IgD-negative memory B cell (primary cell): Measurements from ENCODE around the gene GPRIN3. TPM values are rescaled to one million over a fixed set of nuclear protein-coding genes. Genes with fewer than 3 reads are reported as not detected.
"Not testable (repeated sequence)": the region's sequence is repeated elsewhere in the genome, so short reads cannot be mapped to it uniquely, and the experiment has no call there.

ENCODE experiments used
- H3K27ac Mint-ChIP-seq, 3 donors: one replicate each; pipeline ENCODE4 v1.8.0; 2020 to 2022; ENCODE audit warnings: mild to moderate bottlenecking in 3 of 3, mixed read lengths in 3 of 3, moderate library complexity in 1 of 3
- H3K27me3 Mint-ChIP-seq: one replicate; pipeline ENCODE4 v1.8.0; 2021; ENCODE audit warnings: mixed read lengths
- H3K36me3 Mint-ChIP-seq: one replicate; pipeline ENCODE4 v1.8.0; 2020; ENCODE audit warnings: mild to moderate bottlenecking, mixed read lengths
- H3K4me1 Mint-ChIP-seq, 3 donors: one replicate each; pipeline ENCODE4 v1.8.0; 2020 to 2022; ENCODE audit warnings: mixed read lengths in 3 of 3, mild to moderate bottlenecking in 1 of 3
- H3K4me3 Mint-ChIP-seq, 4 donors: one replicate each; pipeline ENCODE4 v1.8.0; 2020 to 2022; ENCODE audit warnings: mild to moderate bottlenecking in 4 of 4, mixed read lengths in 4 of 4, moderate library complexity in 3 of 4
- H3K9me3 Mint-ChIP-seq, 3 donors: one replicate each; pipeline ENCODE4 v1.8.0; 2020 to 2021; ENCODE audit warnings: mixed read lengths in 3 of 3, mild to moderate bottlenecking in 1 of 3
- polyA plus RNA-seq: library from polyadenylated mRNA; unstranded; fragments of 300-500 nt; fragmentation: Illumina TruSeq; gene quantifications from one replicate; pipeline ENCODE4 v1.2.3, GENCODE V29; 2021

Gene GPRIN3
- polyA plus RNA-seq, 1 donor from 2014 or later, result 0.50 TPM

DNA sequence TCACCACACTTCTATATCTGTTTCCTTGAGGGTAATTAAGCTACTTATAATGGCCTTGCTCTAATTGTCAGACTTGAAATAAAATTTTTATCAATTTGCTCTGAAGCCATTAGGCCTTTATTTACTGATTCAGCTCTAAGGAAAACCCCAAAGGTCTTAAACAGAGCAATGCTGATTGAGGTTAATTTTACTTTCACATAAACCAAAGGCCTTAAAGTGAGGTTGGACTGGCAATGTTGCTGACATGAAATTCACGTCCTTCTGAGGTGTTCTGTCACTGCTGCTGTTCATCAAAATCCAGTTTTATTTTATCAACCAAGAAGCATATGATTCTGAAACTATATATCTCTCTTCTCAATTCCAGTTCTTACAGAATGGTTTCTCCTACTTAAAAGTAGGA is 21.7 kb upstream of the GPRIN3 start:
- no peaks in the 10 kb centered on the region for H3K36me3 Mint-ChIP-seq
- no peak overlapping the region for H3K4me3 Mint-ChIP-seq
- H3K27ac Mint-ChIP-seq, result no peak overlapping the region
- H3K27me3 Mint-ChIP-seq, result no peaks in the 10 kb centered on the region
- peaks cover 0 to 4% (median 2%) of the 10 kb centered on the region in 3 donors for H3K9me3 Mint-ChIP-seq
- H3K4me1 Mint-ChIP-seq, result peaks cover 7 to 12% (median 9%) of the 10 kb centered on the region in 3 donors

DNA sequence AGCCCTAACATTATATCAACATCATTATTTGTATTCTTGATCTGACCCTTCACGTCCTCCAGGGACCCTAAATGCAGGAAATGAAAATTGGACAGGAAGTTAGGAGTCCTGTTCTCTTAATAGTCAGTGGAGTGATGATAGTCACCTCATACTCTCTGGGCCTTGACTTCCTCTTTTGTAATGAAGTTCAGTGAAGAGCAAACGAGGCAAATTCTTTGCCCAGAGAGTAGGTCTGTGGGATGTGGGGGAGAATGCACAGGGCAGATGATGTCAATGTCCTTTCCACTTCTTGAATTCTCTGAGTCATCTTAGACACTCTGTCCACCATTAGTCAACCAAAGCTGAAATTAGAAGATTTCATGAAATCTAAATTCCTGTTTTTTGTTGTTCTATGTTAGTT is 17.1 kb upstream of the GPRIN3 start:
- peak overlapping the region in 1 of 4 donors; percentile 63 for H3K4me3 Mint-ChIP-seq

DNA sequence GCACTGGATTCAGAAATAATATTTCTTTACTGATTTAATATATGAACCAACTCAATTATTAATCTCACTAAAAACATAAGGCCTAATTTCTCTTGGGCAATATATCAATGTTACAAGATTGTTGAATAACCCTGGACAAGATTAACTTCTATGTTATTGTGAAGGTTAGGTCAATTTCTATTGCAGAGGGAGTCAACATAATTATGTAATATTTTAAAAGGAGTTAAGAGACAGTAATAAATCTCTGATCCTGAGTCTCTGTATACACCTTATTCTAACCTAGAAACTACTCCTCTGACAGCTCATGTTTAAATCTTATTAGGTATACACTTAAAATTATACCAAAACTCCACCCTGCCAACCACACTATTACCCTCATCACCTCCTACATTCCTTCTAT is 15.1 kb upstream of the GPRIN3 start:
- peaks cover 2% of the 10 kb centered on the region for H3K36me3 Mint-ChIP-seq
- no peak overlapping the region for H3K4me3 Mint-ChIP-seq
- H3K27ac Mint-ChIP-seq, result no peak overlapping the region
- peaks cover 13 to 19% (median 14%) of the 10 kb centered on the region in 3 donors for H3K4me1 Mint-ChIP-seq
- no peaks in the 10 kb centered on the region for H3K9me3 Mint-ChIP-seq
- peaks cover 3% of the 10 kb centered on the region for H3K27me3 Mint-ChIP-seq

More for the DNA sequence above, 17.1 kb upstream of the GPRIN3 start:
- H3K4me1 Mint-ChIP-seq, result peaks cover 7 to 8% (median 7%) of the 10 kb centered on the region in 3 donors
- no peaks in the 10 kb centered on the region for H3K27me3 Mint-ChIP-seq
- peak overlapping the region in 1 of 3 donors; percentile 8 for H3K27ac Mint-ChIP-seq
- peaks cover 2% of the 10 kb centered on the region for H3K36me3 Mint-ChIP-seq
- peaks cover 0 to 4% (median 2%) of the 10 kb centered on the region in 3 donors for H3K9me3 Mint-ChIP-seq

DNA sequence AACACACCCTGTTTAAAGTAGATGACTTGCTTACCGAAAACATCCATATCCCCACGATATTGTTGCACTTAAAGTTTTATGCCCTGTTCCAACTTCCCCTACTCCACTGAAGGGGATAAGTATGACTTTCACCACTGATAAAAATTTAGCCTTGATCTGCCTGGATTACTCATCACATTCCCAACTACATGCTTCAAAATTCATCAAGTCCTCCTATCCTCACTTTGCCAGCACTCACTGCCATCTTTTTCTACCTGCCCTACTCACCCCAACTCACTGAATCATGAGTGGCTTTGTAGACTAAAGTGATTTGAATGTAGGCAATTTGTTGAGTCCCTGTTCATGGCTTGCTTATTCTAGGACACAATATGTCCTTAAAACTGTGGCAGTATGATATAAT is 12.2 kb upstream of the GPRIN3 start:
- peaks cover 2% of the 10 kb centered on the region for H3K36me3 Mint-ChIP-seq
- peaks cover 26 to 35% (median 28%) of the 10 kb centered on the region in 3 donors for H3K4me1 Mint-ChIP-seq
- no peaks in the 10 kb centered on the region for H3K9me3 Mint-ChIP-seq
- H3K27ac Mint-ChIP-seq, result no peak overlapping the region
- peaks cover 4% of the 10 kb centered on the region for H3K27me3 Mint-ChIP-seq
- H3K4me3 Mint-ChIP-seq, result no peak overlapping the region

DNA sequence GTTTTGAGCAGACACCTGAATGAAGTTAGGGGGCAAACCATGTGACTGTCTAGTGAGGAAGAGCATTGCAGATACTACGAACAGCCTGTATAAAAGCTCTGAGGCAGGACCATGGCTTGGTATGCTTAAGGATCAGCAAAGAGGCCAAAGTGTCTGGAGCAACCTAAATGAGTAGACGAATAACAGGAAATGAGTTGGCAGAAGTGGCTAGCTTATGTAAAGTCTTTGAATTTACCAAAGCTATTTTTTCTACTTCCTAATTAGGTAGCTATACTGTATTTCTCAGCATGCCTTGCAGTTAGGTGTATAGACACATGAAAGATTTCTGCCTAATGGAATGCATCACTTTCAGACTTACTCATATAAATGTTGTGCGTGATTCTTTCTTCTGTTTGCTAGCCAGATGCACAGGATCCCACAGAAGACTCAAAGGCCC is 9.3 kb upstream of the GPRIN3 start:
- peak overlapping the region in 1 of 3 donors; percentile 9 for H3K27ac Mint-ChIP-seq
- H3K4me3 Mint-ChIP-seq, result peak overlapping the region in 3 of 4 donors; percentile 12 to 63 (median 33)
- no peaks in the 10 kb centered on the region for H3K9me3 Mint-ChIP-seq
- H3K36me3 Mint-ChIP-seq, result peaks cover 2% of the 10 kb centered on the region
- H3K4me1 Mint-ChIP-seq, result peaks cover 22 to 31% (median 24%) of the 10 kb centered on the region in 3 donors
- peaks cover 7% of the 10 kb centered on the region for H3K27me3 Mint-ChIP-seq

DNA sequence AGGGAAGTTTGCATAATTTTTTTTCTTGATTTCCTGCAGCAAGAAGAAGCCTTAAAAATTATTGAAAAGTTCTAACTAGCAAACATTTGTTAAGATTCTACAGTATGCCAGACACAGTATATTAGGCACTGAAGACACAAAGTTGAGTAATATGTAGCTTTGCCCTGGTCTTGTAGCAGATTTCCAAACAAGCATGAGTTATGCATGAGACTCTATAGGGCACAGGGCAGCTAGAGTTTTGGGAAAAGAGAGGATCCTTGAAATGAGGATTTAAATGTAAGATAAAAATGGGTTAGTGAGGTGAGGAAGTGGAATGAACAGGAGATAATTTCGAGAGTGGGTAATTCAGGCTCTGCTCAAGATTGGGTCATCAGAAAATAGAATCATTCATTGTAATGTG is 8.6 kb upstream of the GPRIN3 start:
- H3K27me3 Mint-ChIP-seq, result peaks cover 7% of the 10 kb centered on the region

DNA sequence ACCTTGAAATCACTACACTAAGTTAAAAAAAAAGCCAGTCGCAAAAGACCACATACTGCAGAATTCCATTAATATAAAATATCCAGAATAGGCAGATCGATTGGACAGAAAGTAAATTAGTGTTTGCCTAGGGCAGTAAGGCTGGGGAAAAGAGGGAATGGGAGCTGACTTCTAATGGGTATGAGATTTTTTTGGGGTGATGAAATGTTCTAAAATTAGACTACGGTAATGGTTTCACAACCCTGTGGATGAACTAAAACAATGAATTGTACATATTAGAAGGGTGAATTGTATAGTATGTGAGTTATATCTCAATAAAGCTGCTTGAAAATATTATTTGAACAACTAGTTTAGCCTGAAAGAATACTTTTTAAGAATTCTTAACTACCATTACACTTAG is 6.7 kb upstream of the GPRIN3 start:
- Mint-ChIP-seq H3K4me3 (no peak overlapping the region), H3K27me3 (peaks cover 7% of the 10 kb centered on the region), H3K4me1 (peaks cover 22 to 31% (median 24%) of the 10 kb centered on the region in 3 donors), H3K9me3 (no peaks in the 10 kb centered on the region), H3K36me3 (no peaks in the 10 kb centered on the region), H3K27ac (no peak overlapping the region)

More for the DNA sequence above, 8.6 kb upstream of the GPRIN3 start:
- Mint-ChIP-seq H3K4me3 (peak overlapping the region in 2 of 4 donors; percentile 6 to 58), H3K9me3 (no peaks in the 10 kb centered on the region), H3K4me1 (peaks cover 22 to 31% (median 24%) of the 10 kb centered on the region in 3 donors), H3K36me3 (peaks cover 2% of the 10 kb centered on the region), H3K27ac (peak overlapping the region in 1 of 3 donors; percentile 64)

DNA sequence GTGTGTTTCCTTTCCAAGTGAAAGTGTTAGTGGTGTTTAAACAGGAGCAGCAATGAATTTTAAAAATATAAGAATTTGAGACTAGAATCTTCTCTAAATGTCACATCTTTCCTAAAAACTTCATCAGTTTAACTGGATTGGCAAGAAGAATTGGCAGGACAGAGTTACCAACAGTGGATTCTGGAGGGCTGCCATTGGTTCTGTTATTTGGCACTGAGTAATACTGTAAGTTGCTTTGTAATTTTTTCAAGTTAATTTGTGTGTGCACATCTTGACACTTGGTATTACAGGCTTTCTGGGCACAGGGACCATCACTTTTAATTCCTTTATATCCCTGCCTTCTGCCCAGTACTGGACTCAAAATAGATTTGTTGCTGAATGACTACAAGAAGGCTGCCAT is 4.5 kb upstream of the GPRIN3 start:
- H3K4me3 Mint-ChIP-seq, result no peak overlapping the region
- H3K27ac Mint-ChIP-seq, result no peak overlapping the region
- peaks cover 12 to 14% (median 13%) of the 10 kb centered on the region in 3 donors for H3K4me1 Mint-ChIP-seq
- peaks cover 9% of the 10 kb centered on the region for H3K27me3 Mint-ChIP-seq
- no peaks in the 10 kb centered on the region for H3K36me3 Mint-ChIP-seq
- no peaks in the 10 kb centered on the region for H3K9me3 Mint-ChIP-seq

DNA sequence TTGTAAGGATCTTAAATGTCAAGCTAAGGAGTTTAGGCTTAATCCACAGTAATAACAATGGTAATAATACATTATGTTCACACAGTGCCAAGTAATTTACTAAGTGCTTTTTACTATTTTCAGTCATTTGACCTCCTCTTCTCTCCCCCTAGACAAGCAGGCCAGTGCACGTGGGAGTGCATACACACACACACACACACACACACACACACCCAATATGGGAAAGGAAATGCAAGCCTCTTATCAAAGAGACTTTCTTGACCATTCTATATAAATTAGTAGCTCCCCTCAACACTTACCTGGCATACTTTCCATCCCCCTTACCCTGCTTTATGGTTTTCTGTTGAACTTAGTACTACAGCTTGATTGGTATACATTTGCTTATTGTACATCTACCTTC is 3.8 kb upstream of the GPRIN3 start:
- Mint-ChIP-seq H3K27ac (peak overlapping the region in 1 of 3 donors; percentile 2), H3K4me3 (no peak overlapping the region), H3K9me3 (no peaks in the 10 kb centered on the region), H3K4me1 (peaks cover 6 to 13% (median 12%) of the 10 kb centered on the region in 3 donors), H3K36me3 (no peaks in the 10 kb centered on the region), H3K27me3 (peaks cover 14% of the 10 kb centered on the region)

DNA sequence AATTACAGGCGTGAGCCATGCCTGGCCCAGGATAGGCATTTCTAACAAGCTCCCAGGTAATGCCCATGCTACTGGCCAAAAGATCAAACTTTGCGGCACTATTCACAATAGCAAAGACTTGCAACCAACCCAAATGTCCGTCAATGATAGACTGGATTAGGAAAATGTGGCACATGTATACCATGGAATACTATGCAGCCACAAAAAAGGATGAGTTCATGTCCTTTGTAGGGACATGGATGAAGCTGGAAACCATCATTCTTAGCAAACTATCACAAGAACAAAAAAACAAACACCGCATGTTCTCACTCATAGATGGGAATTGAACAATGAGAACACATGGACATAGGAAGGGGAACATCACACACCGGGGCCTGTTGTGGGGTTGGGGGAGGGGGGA is 1.6 kb upstream of the GPRIN3 start:
- not testable (repeated sequence) for H3K36me3 Mint-ChIP-seq, H3K9me3 Mint-ChIP-seq, H3K27ac Mint-ChIP-seq
- H3K4me1 Mint-ChIP-seq, result peaks cover 3 to 12% (median 10%) of the 10 kb centered on the region in 3 donors
- peaks cover 22% of the 10 kb centered on the region for H3K27me3 Mint-ChIP-seq
- peak overlapping the region in 2 of 4 donors; percentile 33 to 73 for H3K4me3 Mint-ChIP-seq

DNA sequence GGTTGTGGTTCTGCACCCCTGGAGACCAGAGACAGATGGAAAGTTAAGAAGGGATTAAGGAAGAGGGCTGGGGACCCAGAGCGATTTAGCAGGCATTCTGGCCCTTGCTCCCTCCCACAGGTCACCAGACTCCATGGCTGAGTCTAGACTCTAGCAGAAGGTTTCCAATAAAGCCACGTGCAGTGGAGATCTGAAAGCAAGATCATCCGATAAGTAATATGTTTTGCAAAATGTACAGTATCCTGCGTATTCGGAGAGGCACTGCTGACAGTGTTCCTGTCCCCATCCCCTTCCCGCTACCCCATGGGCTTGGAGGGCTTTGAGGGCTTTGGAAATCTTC is 531 bp upstream of the GPRIN3 start:
- H3K36me3 Mint-ChIP-seq, result no peaks in the 10 kb centered on the region
- peak overlapping the region; percentile 66 to 84 (median 74) for H3K4me3 Mint-ChIP-seq
- H3K9me3 Mint-ChIP-seq, result no peaks in the 10 kb centered on the region
- H3K27ac Mint-ChIP-seq, result no peak overlapping the region
- H3K27me3 Mint-ChIP-seq, result peaks cover 22% of the 10 kb centered on the region
- peaks cover 7 to 14% (median 12%) of the 10 kb centered on the region in 3 donors for H3K4me1 Mint-ChIP-seq

DNA sequence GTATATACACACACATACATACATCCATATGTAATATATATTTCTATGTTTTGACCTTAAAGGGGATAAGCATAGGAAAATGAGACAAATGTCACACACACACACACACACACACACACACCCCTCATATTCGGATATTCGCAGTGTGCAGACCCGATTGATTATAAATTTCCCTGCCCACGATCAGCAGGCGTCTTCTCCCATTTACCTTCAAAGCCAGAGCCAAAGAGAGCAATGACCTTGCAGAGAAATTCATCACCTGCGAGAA is 488 bp downstream of the GPRIN3 start:
- Mint-ChIP-seq H3K9me3 (no peaks in the 10 kb centered on the region), H3K27ac (peak overlapping the region in 1 of 3 donors; percentile 3), H3K4me1 (peaks cover 7 to 14% (median 12%) of the 10 kb centered on the region in 3 donors), H3K36me3 (no peaks in the 10 kb centered on the region), H3K4me3 (peak overlapping the region; percentile 73 to 90 (median 80)), H3K27me3 (peaks cover 21% of the 10 kb centered on the region)

DNA sequence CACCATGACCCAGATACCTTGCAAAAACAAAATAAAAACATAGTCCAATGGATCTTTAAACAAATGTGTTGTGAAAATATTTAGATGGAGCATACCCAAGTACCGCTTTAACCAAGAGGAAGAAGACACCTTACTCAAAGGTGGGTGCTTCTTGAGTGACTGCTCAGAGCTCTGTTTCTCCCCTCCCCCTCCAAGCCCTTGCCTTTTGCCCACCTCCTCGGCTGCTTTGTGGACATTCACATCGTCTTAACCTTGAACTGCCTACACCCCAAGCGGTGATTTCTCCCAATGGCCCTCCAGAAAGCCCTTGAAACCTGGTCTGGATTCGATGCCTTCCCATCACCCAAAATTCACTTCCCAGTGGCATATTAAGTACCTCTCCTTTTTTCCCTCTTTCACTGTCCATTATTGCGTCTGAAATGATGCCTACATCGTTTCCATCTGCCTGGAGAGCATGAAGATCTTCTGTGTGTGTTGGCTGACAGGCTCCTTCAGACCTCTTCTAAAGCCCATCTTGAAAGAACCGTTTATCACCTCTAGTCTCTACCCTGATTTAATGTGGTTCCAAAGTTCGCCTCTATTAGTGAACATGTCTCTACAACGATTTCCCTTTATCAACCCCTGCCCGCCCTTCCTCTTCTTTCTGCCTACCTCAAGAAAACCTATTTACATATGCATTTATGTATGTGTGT is 968 bp downstream of the GPRIN3 start:
- Mint-ChIP-seq H3K4me1 (peaks cover 7 to 14% (median 12%) of the 10 kb centered on the region in 3 donors), H3K4me3 (peak overlapping the region; percentile 73 to 90 (median 80)), H3K27me3 (peaks cover 21% of the 10 kb centered on the region), H3K27ac (peak overlapping the region in 1 of 3 donors; percentile 3), H3K9me3 (no peaks in the 10 kb centered on the region), H3K36me3 (no peaks in the 10 kb centered on the region)

DNA sequence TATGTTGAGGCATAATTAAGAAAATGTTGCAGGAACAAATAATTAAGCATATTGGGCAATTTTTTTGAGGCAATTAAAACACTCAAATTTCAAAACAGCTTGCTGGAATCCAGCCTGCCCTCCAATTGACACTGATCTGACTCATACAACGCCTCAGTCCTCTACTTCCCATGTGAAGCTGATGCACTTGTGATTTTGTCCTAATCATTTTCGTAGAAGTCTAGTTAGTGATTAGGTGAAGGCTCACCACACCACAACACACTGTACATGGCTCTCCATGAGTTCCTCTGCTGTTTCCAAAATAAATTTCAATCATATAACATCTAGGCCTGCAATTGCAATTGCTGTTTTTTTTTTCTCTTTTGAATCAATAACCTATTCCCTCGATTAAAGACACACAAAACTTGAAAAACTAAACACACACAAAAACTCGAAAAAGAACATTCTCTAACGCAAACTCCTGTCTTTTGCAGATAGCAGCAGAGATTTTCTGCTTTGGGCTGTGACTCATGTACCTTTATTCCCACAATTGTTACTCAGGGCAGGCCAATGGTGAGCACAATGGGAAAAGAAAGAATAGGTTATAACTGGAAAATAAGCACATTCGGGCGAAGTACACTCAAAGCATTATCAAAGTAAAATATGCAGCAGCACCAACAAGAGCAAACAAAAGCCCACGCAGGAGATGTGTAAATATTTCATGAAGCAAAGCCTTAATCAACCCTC is 1.7 kb downstream of the GPRIN3 start:
- H3K4me1 Mint-ChIP-seq, result peaks cover 7 to 14% (median 12%) of the 10 kb centered on the region in 3 donors
- H3K36me3 Mint-ChIP-seq, result no peaks in the 10 kb centered on the region
- peak overlapping the region; percentile 8 to 90 (median 80) for H3K4me3 Mint-ChIP-seq
- H3K27me3 Mint-ChIP-seq, result peaks cover 21% of the 10 kb centered on the region
- no peak overlapping the region for H3K27ac Mint-ChIP-seq
- H3K9me3 Mint-ChIP-seq, result no peaks in the 10 kb centered on the region

DNA sequence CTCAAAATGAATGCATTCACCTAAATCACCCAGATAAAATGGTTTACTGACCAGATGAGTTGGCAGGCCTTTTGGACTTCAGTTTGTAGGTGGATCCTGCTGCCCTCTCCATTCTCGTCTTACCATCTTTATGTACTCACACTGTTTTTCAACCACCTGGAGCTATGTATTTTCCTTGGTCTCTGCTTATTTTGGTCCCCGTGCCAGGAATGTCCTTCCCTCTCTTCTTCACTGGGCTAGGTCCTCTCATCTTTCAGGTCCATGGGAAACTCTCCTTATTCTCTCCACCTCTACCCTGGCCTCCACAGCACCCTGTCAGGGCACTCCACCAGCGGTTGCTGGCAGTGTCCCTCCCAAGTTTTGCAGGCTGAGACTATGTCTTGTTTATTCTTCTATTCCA is 2.6 kb downstream of the GPRIN3 start:
- H3K4me1 Mint-ChIP-seq, result peaks cover 7 to 16% (median 12%) of the 10 kb centered on the region in 3 donors

More for the DNA sequence above, 2.6 kb downstream of the GPRIN3 start:
- H3K27ac Mint-ChIP-seq, result no peak overlapping the region
- H3K4me3 Mint-ChIP-seq, result no peak overlapping the region
- peaks cover 21% of the 10 kb centered on the region for H3K27me3 Mint-ChIP-seq
- H3K9me3 Mint-ChIP-seq, result no peaks in the 10 kb centered on the region
- no peaks in the 10 kb centered on the region for H3K36me3 Mint-ChIP-seq
